A549 treated with AZD2906 at 1 μM for 4 hours (cell line): Measurements from ENCODE around the gene ECEL1. TPM values are rescaled to one million over a fixed set of nuclear protein-coding genes. Genes with fewer than 3 reads are reported as not detected.

Experiments used
- total RNA-seq: library from RNA; stranded (reverse); fragments of 200-300 nt; extraction: Qiagen RNA extraction; gene quantifications from 5 replicates; pipeline ENCODE4 v1.2.3, GENCODE V29; 2022

Gene ECEL1
- 0.15 to 0.25 TPM (median 0.23 TPM) in 5 replicates for total RNA-seq

GRCh38 chr2:232487385-232488096 is at the start of gene ECEL1:
Gene ECEL1 (minus strand): TSS chr2:232487834. CDS start chr2:232486653, 1,181 bp downstream.

GRCh38 chr2:232525791-232526371 is 38.2 kb upstream of the ECEL1 start, which contains the start of gene CHRND:
Gene CHRND (plus strand): TSS chr2:232526160. CDS start chr2:232526216, 56 bp downstream.

GRCh38 chr2:232519581-232520438 is 32.2 kb upstream of the ECEL1 start, which contains the start of gene PRSS56:
Gene PRSS56 (plus strand): TSS chr2:232520388. CDS start chr2:232520599, 211 bp downstream.

GRCh38 chr2:232455426-232456255 is 32.0 kb downstream of the ECEL1 start, which contains the start of gene ALPI:
Gene ALPI (plus strand): TSS chr2:232456153. CDS start chr2:232456200, 47 bp downstream.

Other genes starting within 250 kb of the ECEL1 start
- gene ALPP, start 109.1 kb downstream of the ECEL1 start, total RNA-seq: 16.1 to 18.1 TPM (median 16.2 TPM) in 5 replicates
- gene ALPG, start 81.0 kb downstream of the ECEL1 start, total RNA-seq: 0.33 to 0.55 TPM (median 0.50 TPM) in 5 replicates
- 0.05 TPM in 1 of 5 replicates, not detected in the others for gene ALPI, start 31.7 kb downstream of the ECEL1 start, total RNA-seq
- 0.06 to 0.17 TPM (median 0.09 TPM) in 5 replicates for gene PRSS56, start 32.6 kb upstream of the ECEL1 start, total RNA-seq
- not detected in 5 replicates for gene CHRND, start 38.3 kb upstream of the ECEL1 start, total RNA-seq
- not detected in 5 replicates for gene CHRNG, start 51.9 kb upstream of the ECEL1 start, total RNA-seq
- gene TIGD1, start 62.7 kb upstream of the ECEL1 start, total RNA-seq: 3.9 to 4.6 TPM (median 4.3 TPM) in 5 replicates
- 83.5 to 210 TPM (median 86.1 TPM) in 5 replicates for gene EIF4E2, start 62.9 kb upstream of the ECEL1 start, total RNA-seq
- gene EFHD1, start 145.8 kb upstream of the ECEL1 start, total RNA-seq: 3.5 to 5.3 TPM (median 4.2 TPM) in 5 replicates
- 22.6 to 29.0 TPM (median 26.3 TPM) in 5 replicates for gene GIGYF2, start 209.5 kb upstream of the ECEL1 start, total RNA-seq